Activated CD8-positive, alpha-beta T cell treated with anti-CD3 and anti-CD28 coated beads for 36 hours (primary cell): ENCODE measurements around the gene CLCN7. TPM values are rescaled to one million over a fixed set of nuclear protein-coding genes. Genes with fewer than 3 reads are reported as not detected.

Experiments used
- ATAC-seq: fragments of 200-7000 bp; cut with Tn5 transposase; one replicate; pipeline ENCODE4 v1.10.0; 2021; ENCODE audit warnings: mild to moderate bottlenecking, moderate library complexity
- CTCF ChIA-PET: fragments of 350-600 bp; sonication (Branson Sonifier 250); formaldehyde crosslinking; loops from one replicate; lab custom pipeline; 2021; ENCODE audit warnings: antibody characterized with exemption; lab: Charles Lee
- POLR2A ChIA-PET: fragments of 350-600 bp; sonication (Branson Sonifier 250); formaldehyde crosslinking; loops from one replicate; lab custom pipeline; 2021; ENCODE audit warnings: antibody characterized with exemption; lab: Charles Lee
- DNase-seq: peaks from one replicate; pipeline ENCODE4 v3.0.0-alpha.2; 2020
- H3K27ac Mint-ChIP-seq: one replicate; pipeline ENCODE4 v1.8.0; 2021; ENCODE audit warnings: mild to moderate bottlenecking, mixed read lengths
- H3K27me3 Mint-ChIP-seq: one replicate; pipeline ENCODE4 v1.8.0; 2021; ENCODE audit warnings: mixed read lengths
- H3K36me3 Mint-ChIP-seq: one replicate; pipeline ENCODE4 v1.8.0; 2021; ENCODE audit warnings: low read depth, mixed read lengths
- H3K4me1 Mint-ChIP-seq: one replicate; pipeline ENCODE4 v1.8.0; 2021; ENCODE audit warnings: low read depth, mixed read lengths
- H3K4me3 Mint-ChIP-seq: one replicate; pipeline ENCODE4 v1.8.0; 2021; ENCODE audit warnings: mild to moderate bottlenecking, moderate library complexity, mixed read lengths
- H3K9me3 Mint-ChIP-seq: one replicate; pipeline ENCODE4 v1.8.0; 2021; ENCODE audit warnings: mixed read lengths
- intact Hi-C: fragments of 100-400 bp; cut with micrococcal nuclease; formaldehyde crosslinking; loops from one replicate; pipeline ENCODE4 v1.10.0; 2022
- total RNA-seq, 2 experiments: library from RNA; stranded (reverse); gene quantifications; one replicate each; pipeline ENCODE4 v1.2.3, GENCODE V29; 2021
- TF ChIP-seq, protein P1 (sequence below): fragments of 200-600 bp; IDR thresholded peaks from one replicate; pipeline ENCODE4 v1.8.0; 2022; ENCODE audit warnings: antibody characterized with exemption, mild to moderate bottlenecking

The CLCN7 gene
- total RNA-seq, 2 experiments from 2014 or later, result 35.5 to 36.8 TPM

DNA sequence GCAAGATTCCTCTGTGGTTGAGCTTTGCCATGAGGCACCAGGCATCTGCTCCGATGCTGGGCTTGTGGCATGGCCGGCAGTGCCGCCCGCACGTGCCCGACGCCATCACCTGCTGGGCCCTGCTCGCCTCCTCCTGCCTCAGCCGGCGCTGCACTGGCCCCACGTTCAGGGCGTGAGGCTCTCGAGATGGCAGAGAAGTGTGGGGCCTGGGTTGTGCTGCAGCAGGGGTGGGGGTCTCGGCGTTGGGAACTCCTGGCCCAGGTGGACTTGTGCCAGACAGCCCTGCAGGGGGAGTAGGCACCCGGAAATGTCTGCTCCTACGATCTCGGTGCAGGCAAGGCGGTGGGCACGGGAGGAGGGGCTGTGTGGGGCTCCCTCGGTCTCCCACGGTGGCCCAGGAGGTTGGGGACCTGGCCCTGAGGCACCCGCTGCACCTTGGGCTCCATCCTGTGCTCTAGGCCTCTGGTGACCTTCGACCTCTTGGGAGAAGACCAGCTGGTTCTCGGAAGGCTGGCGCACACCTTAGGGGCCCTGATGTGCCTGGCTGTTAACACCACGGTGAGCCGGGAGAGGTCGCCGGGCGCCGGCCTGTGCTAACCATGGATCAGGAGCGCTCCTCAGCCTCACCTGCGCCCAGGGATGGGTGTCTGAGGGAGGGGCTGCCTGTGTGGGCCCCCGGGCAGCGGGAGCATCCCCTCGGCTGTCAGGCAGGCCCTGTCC, 31.8 kb upstream of the CLCN7 start:
- Mint-ChIP-seq H3K9me3 (no peaks in the 10 kb centered on the region), H3K27me3 (no peaks in the 10 kb centered on the region), H3K27ac (no peak overlapping the region), H3K36me3 (peaks cover 17% of the 10 kb centered on the region), H3K4me1 (no peaks in the 10 kb centered on the region), H3K4me3 (no peak overlapping the region)
- DNase-seq (no peak), ATAC-seq (no peak)
- intact Hi-C loops, result no loop called here
- ChIA-PET CTCF (no interaction called here), POLR2A (no interaction called here)
- TF ChIP-seq, protein P1, sequence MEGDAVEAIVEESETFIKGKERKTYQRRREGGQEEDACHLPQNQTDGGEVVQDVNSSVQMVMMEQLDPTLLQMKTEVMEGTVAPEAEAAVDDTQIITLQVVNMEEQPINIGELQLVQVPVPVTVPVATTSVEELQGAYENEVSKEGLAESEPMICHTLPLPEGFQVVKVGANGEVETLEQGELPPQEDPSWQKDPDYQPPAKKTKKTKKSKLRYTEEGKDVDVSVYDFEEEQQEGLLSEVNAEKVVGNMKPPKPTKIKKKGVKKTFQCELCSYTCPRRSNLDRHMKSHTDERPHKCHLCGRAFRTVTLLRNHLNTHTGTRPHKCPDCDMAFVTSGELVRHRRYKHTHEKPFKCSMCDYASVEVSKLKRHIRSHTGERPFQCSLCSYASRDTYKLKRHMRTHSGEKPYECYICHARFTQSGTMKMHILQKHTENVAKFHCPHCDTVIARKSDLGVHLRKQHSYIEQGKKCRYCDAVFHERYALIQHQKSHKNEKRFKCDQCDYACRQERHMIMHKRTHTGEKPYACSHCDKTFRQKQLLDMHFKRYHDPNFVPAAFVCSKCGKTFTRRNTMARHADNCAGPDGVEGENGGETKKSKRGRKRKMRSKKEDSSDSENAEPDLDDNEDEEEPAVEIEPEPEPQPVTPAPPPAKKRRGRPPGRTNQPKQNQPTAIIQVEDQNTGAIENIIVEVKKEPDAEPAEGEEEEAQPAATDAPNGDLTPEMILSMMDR, result no peak

DNA sequence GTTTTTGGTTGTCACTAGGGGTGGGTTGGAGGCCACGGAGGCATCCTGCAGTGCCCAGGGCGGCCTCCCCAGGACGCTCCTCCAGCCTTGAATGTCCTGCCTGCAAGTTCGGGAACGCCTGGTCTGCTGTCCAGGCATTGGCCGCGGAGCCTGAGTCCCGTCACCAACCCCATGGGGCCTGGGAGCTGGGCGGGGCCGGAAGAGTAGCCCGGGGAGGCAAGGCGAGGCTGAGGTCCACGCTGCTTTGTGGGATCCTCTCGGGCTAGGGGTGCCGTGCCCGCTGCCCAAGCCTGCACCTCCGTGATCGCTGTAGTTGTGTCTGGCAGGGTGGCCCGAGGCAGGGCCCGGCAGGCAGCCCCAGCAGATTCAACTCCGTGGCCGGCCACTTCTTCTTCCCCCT, 31.1 kb upstream of the CLCN7 start:
- CTCF ChIA-PET, result no interaction called here
- H3K4me3 Mint-ChIP-seq, result no peak overlapping the region
- H3K27ac Mint-ChIP-seq, result no peak overlapping the region
- intact Hi-C loops, result no loop called here
- H3K4me1 Mint-ChIP-seq, result no peaks in the 10 kb centered on the region
- DNase-seq, result no peak
- ATAC-seq, result no peak
- TF ChIP-seq, protein P1, result no peak
- peaks cover 13% of the 10 kb centered on the region for H3K36me3 Mint-ChIP-seq
- POLR2A ChIA-PET, result no interaction called here
- H3K9me3 Mint-ChIP-seq, result no peaks in the 10 kb centered on the region
- H3K27me3 Mint-ChIP-seq, result no peaks in the 10 kb centered on the region

- Mint-ChIP-seq H3K4me1 (no peaks in the 10 kb centered on the region), H3K27ac (no peak overlapping the region), H3K9me3 (no peaks in the 10 kb centered on the region), H3K4me3 (no peak overlapping the region), H3K27me3 (no peaks in the 10 kb centered on the region), H3K36me3 (peaks cover 12% of the 10 kb centered on the region)
- CTCF ChIA-PET, result no interaction called here
- intact Hi-C loops, result no loop called here
- ATAC-seq, result no peak
- TF ChIP-seq, protein P1, result no peak
- POLR2A ChIA-PET, result no interaction called here
- DNase-seq, result no peak
These were observed 30.4 kb upstream of the CLCN7 start for GRCh38 chr16:1505073-1505844.

GRCh38 chr16:1503110-1503955, 28.5 kb upstream of the CLCN7 start:
- POLR2A ChIA-PET, result interaction anchor here (0.9 to 2.7 kb wide), 4 partner anchors 9 to 42 kb away, joined by 3 to 15 read pairs (median 4); partner anchors contain the start of gene TELO2
- DNase-seq (no peak), ATAC-seq (no peak)
- TF ChIP-seq, protein P1, result no peak
- H3K4me3 Mint-ChIP-seq, result no peak overlapping the region
- no peaks in the 10 kb centered on the region for H3K27me3 Mint-ChIP-seq
- H3K27ac Mint-ChIP-seq, result no peak overlapping the region
- intact Hi-C loops, result no loop called here
- H3K36me3 Mint-ChIP-seq, result peaks cover 11% of the 10 kb centered on the region
- CTCF ChIA-PET, result no interaction called here
- H3K4me1 Mint-ChIP-seq, result no peaks in the 10 kb centered on the region
- H3K9me3 Mint-ChIP-seq, result no peaks in the 10 kb centered on the region
